ENCODE results near the gene CAV1.

- TF ChIP-seq, protein P1, sequence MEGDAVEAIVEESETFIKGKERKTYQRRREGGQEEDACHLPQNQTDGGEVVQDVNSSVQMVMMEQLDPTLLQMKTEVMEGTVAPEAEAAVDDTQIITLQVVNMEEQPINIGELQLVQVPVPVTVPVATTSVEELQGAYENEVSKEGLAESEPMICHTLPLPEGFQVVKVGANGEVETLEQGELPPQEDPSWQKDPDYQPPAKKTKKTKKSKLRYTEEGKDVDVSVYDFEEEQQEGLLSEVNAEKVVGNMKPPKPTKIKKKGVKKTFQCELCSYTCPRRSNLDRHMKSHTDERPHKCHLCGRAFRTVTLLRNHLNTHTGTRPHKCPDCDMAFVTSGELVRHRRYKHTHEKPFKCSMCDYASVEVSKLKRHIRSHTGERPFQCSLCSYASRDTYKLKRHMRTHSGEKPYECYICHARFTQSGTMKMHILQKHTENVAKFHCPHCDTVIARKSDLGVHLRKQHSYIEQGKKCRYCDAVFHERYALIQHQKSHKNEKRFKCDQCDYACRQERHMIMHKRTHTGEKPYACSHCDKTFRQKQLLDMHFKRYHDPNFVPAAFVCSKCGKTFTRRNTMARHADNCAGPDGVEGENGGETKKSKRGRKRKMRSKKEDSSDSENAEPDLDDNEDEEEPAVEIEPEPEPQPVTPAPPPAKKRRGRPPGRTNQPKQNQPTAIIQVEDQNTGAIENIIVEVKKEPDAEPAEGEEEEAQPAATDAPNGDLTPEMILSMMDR (conservative IDR thresholded peaks at IDR 0.05 in 1 of 2, IDR thresholded peaks at IDR 0.05 in 1 of 2; ENCODE audit: low read depth in 1 of 2, low read length in 2 of 2) = no peak
- no peak for TF ChIP-seq EZH2 (IDR thresholded peaks at IDR 0.05; ENCODE audit: low read length, missing control alignments)
Measured at GRCh38 chr7:116561697-116562483, 37.1 kb downstream of the CAV1 start.

Data from fibroblast of lung (primary cell).